NK-92 (cell line): Measurements from ENCODE around the gene GOLIM4.

Experiments used
- DNase-seq: peaks from one replicate; lab custom pipeline; 2025; ENCODE audit not compliant: unreplicated experiment; lab: John Stamatoyannopoulos, UW

The GOLIM4 gene

DNA sequence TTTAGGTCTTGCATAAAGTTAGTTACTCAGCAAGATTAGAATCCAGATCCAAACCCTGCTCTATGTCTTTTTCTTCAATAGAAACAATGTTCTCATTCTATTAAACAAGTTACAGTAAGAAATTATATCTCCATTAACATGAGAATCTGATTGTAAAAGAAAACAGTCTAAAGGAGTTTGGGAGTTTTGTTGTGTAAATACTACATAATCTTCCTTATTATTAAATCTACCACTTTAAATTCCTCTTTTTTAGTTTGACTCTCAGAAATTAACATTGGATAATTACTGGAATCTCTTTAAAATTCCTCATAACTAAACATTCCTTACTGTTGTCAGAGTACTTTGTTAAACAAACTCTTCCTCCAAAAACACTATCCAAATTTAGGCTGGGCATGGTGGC is 1.7 kb upstream of the GOLIM4 start:
- no peak for DNase-seq

- no peak for DNase-seq
Measured at GRCh38 chr3:168096210-168096652, 507 bp upstream of the GOLIM4 start.

DNA sequence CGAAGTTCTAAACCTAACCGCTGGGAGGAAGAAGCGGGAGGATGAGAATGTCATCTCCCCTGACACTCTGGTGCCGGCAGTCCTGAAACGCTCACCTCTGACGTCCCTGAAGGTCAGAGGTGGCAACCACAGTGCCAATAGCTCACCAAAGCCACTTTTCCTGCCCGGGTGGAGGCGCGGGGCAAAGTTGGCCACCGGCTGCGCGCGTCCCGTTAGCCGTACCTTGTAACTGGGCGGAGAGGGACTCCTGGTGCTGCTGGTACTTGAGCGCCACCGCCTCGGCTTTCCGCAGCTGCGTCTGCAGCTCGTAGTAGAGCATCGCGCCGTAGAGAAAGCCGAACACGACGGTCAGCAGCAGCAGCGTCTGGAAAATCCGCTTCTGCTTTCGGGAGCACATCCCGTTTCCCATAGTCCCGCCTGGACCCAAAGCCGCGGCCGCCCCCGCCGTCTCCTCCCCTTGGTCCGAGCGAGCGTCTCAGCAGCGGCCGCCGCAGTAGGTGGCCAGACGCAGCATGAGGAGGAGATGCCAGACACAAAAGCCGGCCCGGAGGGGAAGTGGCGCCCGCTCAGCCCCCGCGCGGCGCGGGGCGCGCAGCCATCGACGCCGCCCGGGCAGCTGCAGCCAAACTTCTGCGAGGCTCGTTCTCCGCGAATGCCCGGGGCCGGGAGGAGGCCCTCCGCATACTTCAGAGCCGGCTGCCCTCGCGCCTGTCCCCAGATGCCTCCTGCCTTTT is 680 bp downstream of the GOLIM4 start:
- DNase-seq: no peak

GRCh38 chr3:168094580-168094876 is 1.2 kb downstream of the GOLIM4 start:
- no peak for DNase-seq

DNA sequence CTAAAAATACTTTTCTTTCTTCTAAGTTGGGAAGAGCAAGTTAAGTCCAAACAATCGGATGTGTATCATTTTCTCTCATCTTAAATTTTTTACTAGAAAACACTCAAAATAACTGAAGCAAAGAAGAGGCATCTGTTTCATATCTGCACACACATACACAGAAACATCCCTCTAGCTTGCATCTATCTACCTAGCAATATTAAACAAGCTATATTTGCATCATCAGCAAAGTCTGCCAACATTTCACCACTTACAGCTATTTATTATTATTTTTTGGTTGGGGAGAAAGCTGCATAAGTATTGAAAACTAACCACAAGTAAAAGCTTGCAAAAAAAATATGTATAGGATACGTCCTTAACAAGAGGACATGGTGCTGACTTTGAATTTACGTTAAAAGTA is 1.9 kb downstream of the GOLIM4 start:
- no peak for DNase-seq

DNA sequence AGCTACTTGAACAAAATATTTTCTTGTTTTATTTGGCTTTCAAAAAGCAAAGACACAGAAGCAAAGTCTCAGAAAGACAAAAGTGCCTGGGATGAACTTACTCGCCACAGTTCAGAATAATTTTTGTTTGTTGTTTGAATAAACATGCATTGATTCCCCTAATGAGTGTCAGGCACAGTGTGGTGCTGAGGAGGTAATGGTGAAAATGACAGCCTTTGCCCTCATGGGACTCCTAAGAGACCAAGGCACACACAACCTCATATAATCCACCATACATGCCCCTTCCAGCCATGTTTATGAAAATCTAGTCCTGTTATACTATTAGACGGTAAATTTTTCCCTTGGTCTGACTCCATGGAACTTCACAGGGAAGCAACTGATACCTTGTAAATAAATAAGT is 2.5 kb downstream of the GOLIM4 start:
- DNase-seq: no peak

GRCh38 chr3:168091941-168092340 is 3.8 kb downstream of the GOLIM4 start:
- DNase-seq: no peak

DNA sequence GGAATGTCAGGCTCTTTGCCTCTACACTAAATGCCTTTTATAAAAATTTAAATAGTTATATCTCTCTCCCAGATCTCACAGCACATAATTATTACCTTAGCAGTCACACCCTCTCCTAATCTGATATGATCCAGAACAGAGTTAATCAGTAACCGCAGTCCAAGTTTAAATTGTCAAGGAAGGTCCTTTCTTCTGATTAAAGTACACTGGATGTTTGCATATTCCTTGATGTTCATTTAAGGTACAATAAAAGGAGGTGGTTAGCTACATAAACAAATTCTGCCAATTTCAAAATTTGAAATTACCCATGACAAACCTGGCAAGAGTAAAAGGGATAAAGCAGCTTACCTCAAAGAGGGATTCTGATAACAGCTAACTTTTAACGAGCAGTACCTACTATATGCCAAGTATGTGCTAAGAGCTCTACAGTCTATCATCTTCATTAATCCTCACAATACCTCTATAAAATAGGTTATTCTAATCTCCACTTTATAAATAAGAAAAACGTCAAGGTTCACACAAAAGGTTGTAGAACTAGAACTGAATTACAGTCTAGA is 4.3 kb downstream of the GOLIM4 start:
- no peak for DNase-seq

DNA sequence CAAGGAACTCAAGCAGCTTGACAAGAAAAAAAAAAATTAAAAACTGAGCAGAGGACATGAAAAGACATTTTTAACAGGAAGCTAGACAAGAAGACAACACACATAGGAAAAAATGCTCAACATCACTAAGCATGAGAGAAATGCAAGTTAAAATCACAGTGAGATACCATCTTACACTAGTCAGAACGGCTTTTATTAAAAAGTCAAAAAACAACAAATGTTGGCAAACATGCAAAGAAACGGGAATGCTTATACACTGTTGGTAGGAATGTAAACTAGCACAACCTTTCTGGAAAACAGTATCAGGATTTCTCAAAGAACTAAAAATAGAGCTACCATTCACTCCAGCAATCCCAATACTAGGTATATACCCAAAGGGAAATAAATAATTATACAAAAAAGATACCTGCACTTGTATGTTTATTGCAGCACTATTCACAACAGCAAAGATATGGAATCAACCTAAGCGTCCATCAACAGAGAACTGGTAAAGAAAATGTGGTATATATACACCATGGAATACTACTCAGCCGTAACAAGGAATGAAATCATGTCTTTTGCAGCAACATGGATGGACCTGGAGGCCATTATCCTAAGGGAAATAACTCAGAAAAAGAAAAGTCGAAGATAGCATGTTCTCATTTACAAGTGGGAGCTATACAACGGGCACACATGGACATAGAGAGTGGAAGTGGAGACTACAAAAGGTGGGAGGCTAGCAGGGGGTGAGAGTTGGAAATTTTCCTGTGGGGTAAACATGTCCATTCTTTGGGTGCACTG is 5.2 kb downstream of the GOLIM4 start:
- DNase-seq: no peak

DNA sequence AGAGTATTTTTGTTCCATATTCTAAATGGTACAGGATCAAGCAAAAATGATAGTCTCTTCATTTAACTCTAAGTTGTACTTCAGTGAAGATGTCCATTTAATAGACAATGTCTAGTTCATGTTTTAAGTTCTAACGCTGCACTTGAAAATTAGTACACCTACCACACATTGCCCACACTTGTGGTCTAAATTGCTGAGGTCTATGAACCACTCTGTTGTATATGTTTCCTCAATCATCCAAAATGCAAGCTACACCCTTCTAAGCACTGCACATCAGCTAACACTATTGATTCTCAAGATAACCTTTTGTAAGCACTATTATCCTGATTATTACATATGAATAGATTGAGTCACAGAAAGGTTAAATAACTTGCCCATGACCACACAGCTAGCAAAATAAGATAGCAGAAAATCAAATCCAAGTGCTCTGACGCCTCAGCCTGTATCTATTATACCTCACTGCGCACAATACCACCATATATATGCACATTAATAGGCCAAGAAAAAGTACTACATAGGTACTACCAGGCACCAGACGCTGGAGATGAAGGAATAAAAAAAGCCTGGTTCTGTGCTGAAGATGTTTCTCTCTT is 6.4 kb downstream of the GOLIM4 start:
- DNase-seq: no peak

- DNase-seq: no peak
Measured at GRCh38 chr3:168088106-168088720, 7.5 kb downstream of the GOLIM4 start.

GRCh38 chr3:168087539-168087938 is 8.2 kb downstream of the GOLIM4 start:
- no peak for DNase-seq

GRCh38 chr3:168086541-168087260 is 9.0 kb downstream of the GOLIM4 start:
- no peak for DNase-seq

- no peak for DNase-seq
Measured at GRCh38 chr3:168085491-168086119, 10.1 kb downstream of the GOLIM4 start.

DNA sequence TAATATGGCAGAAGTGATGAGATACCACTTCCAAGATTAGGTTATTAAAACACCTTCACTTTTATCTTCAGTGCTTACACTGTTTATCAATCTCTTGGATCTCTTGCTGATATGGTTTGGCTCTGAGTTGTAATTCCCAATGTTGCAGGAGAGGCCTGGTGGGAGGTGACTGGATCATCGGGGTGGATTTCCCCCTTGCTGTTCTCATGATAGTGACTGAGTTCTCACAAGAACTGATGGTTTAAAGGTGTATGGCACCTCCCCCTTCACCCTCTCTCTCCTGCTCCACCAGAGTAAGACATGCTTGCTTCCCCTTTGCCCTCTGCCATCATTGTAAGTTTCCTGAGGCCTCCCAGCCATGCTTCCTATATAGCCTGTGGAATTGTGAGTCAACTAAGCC is 11.8 kb downstream of the GOLIM4 start:
- DNase-seq: no peak

DNA sequence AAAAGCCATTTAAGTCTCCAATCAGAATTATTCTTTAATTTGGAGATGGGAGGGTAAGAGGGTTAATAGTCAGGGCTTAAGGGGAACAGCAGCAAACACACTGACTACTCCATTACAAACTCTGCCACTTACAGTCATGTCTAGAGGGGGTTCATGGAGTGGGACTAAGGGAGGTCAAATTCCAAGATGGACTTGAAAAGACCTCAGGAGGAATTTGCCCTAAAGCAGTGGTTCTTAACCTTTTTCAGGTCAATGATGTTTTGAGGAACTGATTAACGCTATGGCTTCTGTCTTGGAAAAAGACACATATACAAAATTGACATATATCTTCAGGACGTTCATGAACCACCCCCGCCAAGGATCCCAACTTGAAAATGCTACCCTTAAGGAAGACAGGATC is 13.9 kb downstream of the GOLIM4 start:
- DNase-seq: no peak

DNA sequence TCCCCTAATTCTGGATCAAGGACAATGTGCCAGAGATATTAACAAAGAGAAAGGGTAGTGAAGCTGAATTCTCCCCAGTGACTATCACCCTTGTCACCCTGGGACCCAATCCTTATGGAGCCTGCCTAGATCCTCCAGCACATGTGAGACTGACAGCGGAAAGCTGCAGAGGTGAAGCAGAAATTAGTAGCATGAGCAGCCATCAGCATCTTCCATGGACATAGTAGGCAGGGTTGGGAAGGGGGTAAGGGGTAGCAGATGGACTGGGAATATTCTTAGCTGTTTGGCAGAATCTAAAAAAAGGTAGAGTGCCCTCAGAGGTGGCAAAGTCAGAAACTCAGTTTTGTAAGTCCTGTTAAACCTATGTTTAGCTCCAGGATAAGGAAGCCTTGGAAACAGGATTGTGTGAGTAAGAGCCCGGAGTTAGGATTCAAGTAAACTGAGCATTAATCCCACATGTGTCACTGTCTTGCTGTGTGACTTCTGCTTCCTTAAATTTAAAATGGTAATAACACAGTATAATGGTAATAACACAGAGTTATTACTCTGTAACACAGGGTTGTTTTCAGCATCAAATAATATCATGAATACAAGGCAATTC is 14.5 kb downstream of the GOLIM4 start:
- DNase-seq: no peak

DNA sequence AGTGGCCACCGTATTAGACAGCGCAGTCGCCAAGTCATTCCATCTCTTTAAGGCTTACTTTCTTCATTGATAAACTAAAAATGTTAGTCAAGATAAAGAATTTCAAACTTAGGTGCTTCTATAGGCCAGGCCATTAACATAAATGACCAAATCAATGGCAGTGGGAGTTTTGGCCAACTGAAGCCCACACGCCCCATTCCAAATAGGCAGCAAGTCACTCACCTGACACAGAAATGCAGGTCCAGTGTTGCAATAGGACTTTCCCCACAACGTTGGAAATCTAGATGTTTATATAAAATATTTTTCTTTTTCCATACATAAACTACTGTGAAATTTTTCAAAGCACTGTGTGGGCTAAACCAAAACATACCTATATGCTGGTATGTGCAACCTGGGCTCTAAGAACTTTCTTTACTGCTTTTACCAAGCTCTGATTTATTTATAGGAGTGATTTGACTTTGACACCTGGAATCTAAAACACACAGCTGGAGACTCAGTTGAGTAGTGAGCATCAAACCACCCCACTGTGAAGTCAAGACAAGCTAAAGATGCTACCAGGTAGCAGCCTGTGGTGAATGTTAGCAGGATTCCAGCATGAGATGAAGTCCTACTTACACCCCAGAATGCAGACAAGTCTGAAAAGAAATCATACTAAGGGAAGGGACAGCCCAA is 15.1 kb downstream of the GOLIM4 start:
- no peak for DNase-seq

DNA sequence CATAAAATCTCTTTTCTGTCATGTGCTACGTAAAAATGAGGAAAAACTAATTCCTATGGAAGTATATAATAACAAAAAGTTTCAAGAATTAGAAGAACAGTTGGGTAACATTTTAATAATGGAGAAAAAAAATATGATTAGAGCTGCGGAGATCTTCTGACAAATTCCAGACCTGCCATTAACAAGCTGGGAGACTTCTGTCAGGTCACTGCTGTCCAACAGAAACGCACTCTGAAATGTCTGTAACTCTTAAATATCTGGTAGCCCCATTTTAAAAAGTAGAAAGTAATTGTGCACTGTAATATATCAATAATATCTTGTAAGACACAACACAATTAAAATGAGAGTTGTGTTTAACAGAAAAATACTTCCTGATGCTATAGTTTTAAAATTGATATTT is 15.7 kb downstream of the GOLIM4 start:
- DNase-seq: no peak

GRCh38 chr3:168077091-168077490 is 18.6 kb downstream of the GOLIM4 start:
- DNase-seq: no peak
